HT1080 (cell line): Measurements from ENCODE around the gene TSPY1. TPM values are rescaled to one million over a fixed set of nuclear protein-coding genes. Genes with fewer than 3 reads are reported as not detected.
"Not testable (repeated sequence)": the region's sequence is repeated elsewhere in the genome, so short reads cannot be mapped to it uniquely, and the experiment has no call there.

Experiments
- DNase-seq: peaks from one replicate; pipeline ENCODE4 v3.0.0-alpha.2; 2015; ENCODE audit warnings: low read depth
- polyA plus RNA-seq, 2 experiments: library from polyadenylated mRNA; depleted of rRNA; stranded (reverse); fragments of >200 nt; gene quantifications; 2 replicates each; pipeline ENCODE4 v1.2.3, GENCODE V29; 2015
- total RNA-seq: library from RNA; depleted of rRNA; stranded (reverse); fragments of >200 nt; shearing (Covaris generic); gene quantifications from 2 replicates; pipeline ENCODE4 v1.2.3, GENCODE V29; 2014; rRNA removed

TSPY1 gene
- not detected in 2 replicates for total RNA-seq
- polyA plus RNA-seq (2015; cell fraction: cytosol; rRNA removed) = not detected in 2 replicates
- not detected in 2 replicates for polyA plus RNA-seq (2015; cell fraction: nucleus; rRNA removed)

GRCh38 chrY:9466655-9467054 lies at the start of gene TSPY1:
TSS of gene TSPY1 (plus strand) at chrY:9466955. CDS start at chrY:9467001, 46 bp downstream.
- not testable (repeated sequence) for DNase-seq

- not testable (repeated sequence) for DNase-seq
These were observed 20.2 kb downstream of the TSPY1 start, which contains the start of gene TSPY9 for GRCh38 chrY:9486967-9487366. TSS of gene TSPY9 (plus strand) at chrY:9487267. CDS start at chrY:9487313, 46 bp downstream.

GRCh38 chrY:9504396-9504795 lies 37.6 kb downstream of the TSPY1 start:
- DNase-seq = not testable (repeated sequence)

GRCh38 chrY:9516287-9516686 lies 49.5 kb downstream of the TSPY1 start:
- DNase-seq = not testable (repeated sequence)

Other genes starting within 250 kb of the TSPY1 start
- 2.4 TPM in 1 of 2 replicates, not detected in the other for gene TSPY4, start 129.5 kb upstream of the TSPY1 start, total RNA-seq
- not detected in 2 replicates for gene TSPY8, start 109.2 kb upstream of the TSPY1 start, total RNA-seq
- not detected in 2 replicates for gene TSPY3, start 68.5 kb upstream of the TSPY1 start, total RNA-seq
- gene TSPY9, start 20.3 kb downstream of the TSPY1 start, total RNA-seq = not detected in 2 replicates
- gene TSPY10, start 60.9 kb downstream of the TSPY1 start, total RNA-seq = 2.9 TPM in 1 of 2 replicates, not detected in the other